K562 (cell line): ENCODE measurements around the gene CRYM. TPM values are rescaled to one million over a fixed set of nuclear protein-coding genes. Genes with fewer than 3 reads are reported as not detected.

Experiments used
- ATF1 ChIP-seq, 2 experiments: fragments of 450-650 bp in 1 of 2; IDR thresholded peaks; 2 replicates each; pipeline ENCODE4 v1.6.1; 2016; ENCODE audit warnings: missing compliant biosample characterization in 1 of 2, missing genetic modification characterization in 1 of 2
- CAMTA2 ChIP-seq: fragments of 250-450 bp; sonication (Bioruptor Pico); conservative IDR thresholded peaks from 2 replicates; pipeline ENCODE4 v1.5.1; 2022
- EP400 ChIP-seq: fragments of 450-650 bp; IDR thresholded peaks from 2 replicates; pipeline ENCODE4 v1.6.1; 2017; ENCODE audit warnings: antibody characterized with exemption, mild to moderate bottlenecking, moderate library complexity
- GTF2E2 ChIP-seq: fragments of 200-800 bp; sonication (Bioruptor generic); IDR thresholded peaks from 2 replicates; pipeline ENCODE4 v1.6.1; 2016; ENCODE audit warnings: missing genetic modification characterization, missing compliant biosample characterization
- MTA2 ChIP-seq: fragments of 450-650 bp; IDR thresholded peaks from 2 replicates; pipeline ENCODE4 v1.6.1; 2016; ENCODE audit warnings: low read depth
- PHB2 ChIP-seq: fragments of 450-650 bp; IDR thresholded peaks from 2 replicates; pipeline ENCODE4 v1.6.1; 2017; ENCODE audit warnings: low read depth
- POLR2H ChIP-seq: IDR thresholded peaks from 2 replicates; pipeline ENCODE4 v1.6.1; 2016; ENCODE audit warnings: missing genetic modification characterization, low read depth, mild to moderate bottlenecking, control low read depth, missing compliant biosample characterization, moderate library complexity
- RFX1 ChIP-seq: fragments of 450-650 bp; IDR thresholded peaks from 2 replicates; pipeline ENCODE4 v1.6.1; 2016; ENCODE audit warnings: mild to moderate bottlenecking, moderate library complexity
- SIN3B ChIP-seq: fragments of 450-650 bp; IDR thresholded peaks from 2 replicates; pipeline ENCODE4 v1.6.1; 2017; ENCODE audit warnings: low read depth, mild to moderate bottlenecking, moderate library complexity
- SMARCA4 ChIP-seq: fragments of 450-650 bp; IDR thresholded peaks from 2 replicates; pipeline ENCODE4 v1.6.1; 2016
- SMARCC2 ChIP-seq: fragments of 450-650 bp; IDR thresholded peaks from 2 replicates; pipeline ENCODE4 v1.6.1; 2017; ENCODE audit warnings: antibody characterized with exemption, moderate library complexity, mild to moderate bottlenecking, low read depth
- TCF3 ChIP-seq: sonication (generic); formaldehyde crosslinking; IDR thresholded peaks from 2 replicates; pipeline ENCODE4 v1.4.0; 2020; ENCODE audit warnings: mild to moderate bottlenecking, missing genetic modification reagents
- TOE1 ChIP-seq, 2 experiments: fragments of 450-650 bp in 1 of 2; sonication (generic) in 1 of 2; formaldehyde crosslinking in 1 of 2; IDR thresholded peaks; 2 replicates each; pipeline versions ENCODE4 v1.7.1 to v1.8.0; 2016 to 2022; ENCODE audit warnings: borderline replicate concordance in 2 of 2, mild to moderate bottlenecking in 2 of 2, antibody characterized with exemption in 1 of 2, inconsistent platforms in 1 of 2, low read depth in 1 of 2, missing genetic modification reagents in 1 of 2, moderate library complexity in 1 of 2
- ZNF140 ChIP-seq: fragments of 250-450 bp; sonication (Bioruptor Pico); IDR thresholded peaks from 2 replicates; pipeline ENCODE4 v1.8.0; 2021; ENCODE audit warnings: moderate library complexity, mild to moderate bottlenecking, inconsistent platforms
- polyA plus RNA-seq, 8 experiments: library from polyadenylated mRNA; depleted of rRNA in 4 of 8; stranded (reverse) in 5 of 8; unstranded in 3 of 8; fragments of >200 nt; fragmentation: Nextera tagmentation in 2 of 8; fragmentation: Illumina TruSeq in 1 of 8; extraction: Ambion mirVana in 2 of 8; extraction: Trizol in 1 of 8; gene quantifications; 2 replicates each; pipeline versions ENCODE4 v1.2.1 to v1.2.3, GENCODE V29; 2011 to 2014; ENCODE audit warnings: inconsistent platforms in 1 of 8, missing spikeins in 1 of 8
- total RNA-seq, 7 experiments: library from RNA; depleted of rRNA in 6 of 7; stranded (reverse); fragments of >200 nt in 6 of 7; fragmentation: Illumina TruSeq in 2 of 7; extraction: Trizol in 2 of 7; gene quantifications; 2 replicates each; pipeline versions ENCODE4 v1.2.1 to v1.2.3, GENCODE V29; 2011 to 2021; ENCODE audit warnings: low replicate concordance in 1 of 7
- TF ChIP-seq, protein P1 (sequence below), 3 experiments: fragments of 200-800 bp in 1 of 3; sonication (Bioruptor generic) in 1 of 3; sonication (generic) in 1 of 3; formaldehyde crosslinking in 1 of 3; IDR thresholded peaks; 2 replicates each; pipeline versions ENCODE4 v1.6.1 to v1.8.0; 2016 to 2022; ENCODE audit warnings: mild to moderate bottlenecking in 2 of 3, missing compliant biosample characterization in 2 of 3, missing genetic modification characterization in 2 of 3, missing genetic modification reagents in 1 of 3
- TF ChIP-seq, protein P2 (sequence below): fragments of 450-650 bp; formaldehyde crosslinking; IDR thresholded peaks from 2 replicates; pipeline ENCODE4 v1.4.0; 2020; ENCODE audit warnings: mild to moderate bottlenecking, moderate library complexity

The CRYM gene
- total and polyA plus RNA-seq, 9 of the 15 experiments (the other 6 are each of a cell fraction or from before 2014, with no cell fraction given) = 0.08 to 0.98 (median 0.47) TPM

DNA sequence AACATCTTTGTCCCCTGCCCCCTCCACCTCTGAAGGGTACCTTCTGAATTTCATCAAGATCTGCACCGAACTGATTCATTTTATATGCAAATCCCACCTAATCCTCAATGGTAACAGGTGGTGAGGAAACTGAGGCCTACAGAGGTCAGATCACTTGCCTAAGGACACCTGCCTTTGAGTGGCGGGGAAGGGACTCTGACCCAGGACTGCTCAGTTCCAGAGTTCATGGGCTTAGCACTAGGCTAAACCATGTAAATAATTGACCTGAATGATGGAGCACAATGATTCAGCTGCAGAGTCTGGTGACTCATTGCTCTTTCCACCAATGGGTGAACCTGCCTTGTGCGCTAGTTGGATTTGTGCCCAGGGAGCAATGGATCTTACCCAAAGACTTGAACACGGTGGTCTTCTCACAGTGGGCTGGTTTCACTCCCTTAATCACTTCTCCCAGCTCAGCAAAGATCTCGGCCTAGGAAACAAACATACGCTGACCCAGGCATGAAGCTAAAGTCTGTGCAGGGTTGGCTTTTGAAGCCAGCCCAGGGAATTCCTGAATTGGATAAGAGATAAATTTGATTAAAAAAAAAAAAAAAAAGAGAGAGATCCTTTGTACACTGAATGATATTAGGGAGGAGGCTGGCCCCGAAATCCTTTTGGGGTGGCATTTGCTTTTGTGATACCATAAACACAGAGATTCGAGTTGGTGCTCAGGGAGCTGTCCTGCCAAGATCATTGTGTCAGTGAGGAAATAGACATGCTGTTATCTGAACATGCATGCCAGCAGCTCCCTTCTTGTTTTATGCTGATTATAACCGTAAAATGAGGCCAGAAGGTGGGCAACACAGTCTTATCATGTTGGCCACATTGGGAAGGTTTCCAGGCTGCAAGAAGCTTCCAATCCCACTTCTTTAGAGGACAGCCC, 17.0 kb downstream of the CRYM start (continued):
- TF ChIP-seq EP400 = peak; percentile 51; the same call in 1 of the 2 replicates
- peak; percentile 93 for TF ChIP-seq SMARCA4
- TF ChIP-seq, protein P1, sequence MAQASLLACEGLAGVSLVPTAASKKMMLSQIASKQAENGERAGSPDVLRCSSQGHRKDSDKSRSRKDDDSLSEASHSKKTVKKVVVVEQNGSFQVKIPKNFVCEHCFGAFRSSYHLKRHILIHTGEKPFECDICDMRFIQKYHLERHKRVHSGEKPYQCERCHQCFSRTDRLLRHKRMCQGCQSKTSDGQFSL (CRISPR knock-in tag; IDR thresholded peaks at IDR 0.05) = no peak
- TF ChIP-seq, protein P1 (tag; IDR thresholded peaks at IDR 0.05) = no peak
- TF ChIP-seq POLR2H (tag) = no peak
- TF ChIP-seq PHB2 = peak; percentile 96
- TF ChIP-seq CAMTA2 (CRISPR knock-in tag) = no peak
- peak; percentile 98 for TF ChIP-seq TCF3 (CRISPR knock-in tag)
- no peak for TF ChIP-seq RFX1
- TF ChIP-seq MTA2 = peak; percentile 97
- no peak for TF ChIP-seq ATF1 (CRISPR knock-in tag; IDR thresholded peaks at IDR 0.05)
- TF ChIP-seq ATF1 (tag; IDR thresholded peaks at IDR 0.05) = peak; percentile 45; the same call in 1 of the 2 replicates
- TF ChIP-seq, protein P2, sequence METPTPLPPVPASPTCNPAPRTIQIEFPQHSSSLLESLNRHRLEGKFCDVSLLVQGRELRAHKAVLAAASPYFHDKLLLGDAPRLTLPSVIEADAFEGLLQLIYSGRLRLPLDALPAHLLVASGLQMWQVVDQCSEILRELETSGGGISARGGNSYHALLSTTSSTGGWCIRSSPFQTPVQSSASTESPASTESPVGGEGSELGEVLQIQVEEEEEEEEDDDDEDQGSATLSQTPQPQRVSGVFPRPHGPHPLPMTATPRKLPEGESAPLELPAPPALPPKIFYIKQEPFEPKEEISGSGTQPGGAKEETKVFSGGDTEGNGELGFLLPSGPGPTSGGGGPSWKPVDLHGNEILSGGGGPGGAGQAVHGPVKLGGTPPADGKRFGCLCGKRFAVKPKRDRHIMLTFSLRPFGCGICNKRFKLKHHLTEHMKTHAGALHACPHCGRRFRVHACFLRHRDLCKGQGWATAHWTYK (CRISPR knock-in tag) = no peak
- no peak for TF ChIP-seq ZNF140 (CRISPR knock-in tag)
- no peak for TF ChIP-seq GTF2E2 (tag)
- TF ChIP-seq TOE1 (IDR thresholded peaks at IDR 0.05; ENCODE audit: borderline replicate concordance) = no peak
- no peak for TF ChIP-seq TOE1 (CRISPR knock-in tag; IDR thresholded peaks at IDR 0.05; ENCODE audit: borderline replicate concordance, low read depth)
- no peak for TF ChIP-seq SIN3B
- TF ChIP-seq SMARCC2 = peak; percentile 83
